D341Med (cell line): ENCODE data around the gene SCNN1B.
A peak's percentile ranks its signal among the peaks of the same experiment; 100 is the strongest.

Experiments used
- DNase-seq: peaks from one replicate; pipeline ENCODE4 v3.0.0; 2012; ENCODE audit warnings: low spot score

Gene SCNN1B

GRCh38 chr16:23407436-23408127 lies 105.5 kb downstream of the SCNN1B start:
- no peak for DNase-seq

DNA sequence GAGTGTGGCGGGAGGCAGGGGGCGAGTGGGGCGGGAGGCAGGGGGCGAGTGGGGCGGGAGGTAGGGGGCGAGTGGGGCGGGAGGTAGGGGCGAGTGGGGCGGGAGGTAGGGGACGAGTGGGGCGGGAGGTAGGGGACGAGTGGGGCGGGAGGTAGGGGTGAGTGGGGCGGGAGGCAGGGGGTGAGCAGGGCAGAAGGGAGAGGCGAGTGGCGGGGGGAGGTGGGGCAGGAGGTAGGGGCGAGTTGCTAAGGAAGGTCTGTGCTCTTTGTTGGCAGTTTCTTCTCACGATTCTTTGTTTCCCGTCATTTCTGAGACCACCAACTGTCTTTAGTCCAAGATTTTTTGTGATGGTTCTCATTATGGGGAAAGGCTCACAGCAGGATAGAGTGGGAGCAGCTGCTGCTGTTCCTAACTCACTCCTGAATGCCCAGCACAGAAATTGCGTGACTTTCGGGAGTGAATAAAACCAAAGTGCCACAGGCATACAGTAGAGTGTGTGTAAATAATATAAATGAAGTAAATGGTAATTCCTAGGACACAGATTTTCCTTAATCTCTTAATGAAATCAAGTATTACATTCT lies 106.2 kb downstream of the SCNN1B start:
- no peak for DNase-seq

- DNase-seq = peak; percentile 79
These were observed 106.8 kb downstream of the SCNN1B start for GRCh38 chr16:23408823-23409298.

GRCh38 chr16:23409522-23409921 lies 107.4 kb downstream of the SCNN1B start:
- no peak for DNase-seq

GRCh38 chr16:23410176-23410575 lies 108.1 kb downstream of the SCNN1B start:
- no peak for DNase-seq

- DNase-seq = no peak
These were observed 112.6 kb downstream of the SCNN1B start for GRCh38 chr16:23414731-23415130.

- no peak for DNase-seq
These were observed 114.7 kb downstream of the SCNN1B start for GRCh38 chr16:23416816-23417215.

- no peak for DNase-seq
These were observed 117.9 kb downstream of the SCNN1B start for GRCh38 chr16:23420011-23420410.

DNA sequence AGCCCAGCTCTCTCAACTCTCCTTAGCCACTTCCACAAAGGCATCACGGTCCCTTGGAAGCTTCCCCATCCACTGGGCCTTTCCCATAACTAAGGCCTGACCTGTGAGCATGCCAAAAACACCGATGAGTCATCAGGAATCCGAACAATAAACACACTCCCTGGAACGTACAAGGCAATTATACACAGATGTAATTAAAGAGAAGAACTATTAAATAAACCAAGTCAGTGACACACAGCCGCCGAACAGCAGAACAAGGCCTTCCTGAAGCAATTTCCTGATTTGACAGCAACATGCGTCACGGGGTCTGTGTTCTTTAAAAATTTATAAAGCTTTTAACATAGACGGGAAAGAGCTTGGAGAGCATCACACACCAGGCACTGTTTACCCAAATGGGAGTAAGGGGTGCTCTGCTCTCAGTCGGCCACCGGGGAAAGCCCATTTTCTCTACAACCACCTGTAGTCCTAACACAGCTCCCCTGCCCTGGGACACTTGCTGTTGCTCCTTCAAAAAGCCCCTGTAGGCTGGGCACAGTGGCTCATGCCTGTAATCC lies 121.5 kb downstream of the SCNN1B start:
- no peak for DNase-seq

DNA sequence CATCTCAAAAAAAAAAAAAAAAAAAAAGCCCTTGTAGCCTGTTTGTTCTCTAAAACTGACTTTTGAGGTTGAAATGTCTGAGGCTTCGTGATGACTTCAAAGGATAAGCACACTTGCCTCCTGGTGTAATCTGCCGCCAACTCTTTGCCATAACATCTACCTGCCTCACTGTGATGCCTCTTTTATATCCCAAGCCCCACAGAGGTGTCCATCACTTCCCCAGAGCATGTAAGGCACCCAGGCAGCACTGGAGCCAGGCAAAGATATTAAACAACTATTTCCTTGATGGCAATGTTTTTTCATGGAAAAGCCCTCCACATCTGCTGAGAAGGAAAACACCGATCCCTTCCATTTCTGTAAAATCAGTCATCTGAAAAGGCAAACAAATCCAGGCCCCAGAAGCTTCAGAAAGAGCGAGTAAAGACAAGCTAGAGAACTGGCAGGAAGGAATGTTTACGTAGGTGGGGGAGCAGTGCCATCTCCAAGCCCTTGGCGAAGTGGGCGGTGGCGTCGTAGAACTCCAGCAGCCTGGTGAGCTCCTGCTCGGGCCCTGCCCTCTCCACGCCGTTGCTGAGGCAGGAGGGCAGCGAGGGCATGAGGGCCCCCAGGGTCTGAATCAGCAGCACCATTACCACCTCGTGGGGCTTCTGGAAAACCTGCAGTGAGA lies 122.3 kb downstream of the SCNN1B start:
- DNase-seq = no peak

DNA sequence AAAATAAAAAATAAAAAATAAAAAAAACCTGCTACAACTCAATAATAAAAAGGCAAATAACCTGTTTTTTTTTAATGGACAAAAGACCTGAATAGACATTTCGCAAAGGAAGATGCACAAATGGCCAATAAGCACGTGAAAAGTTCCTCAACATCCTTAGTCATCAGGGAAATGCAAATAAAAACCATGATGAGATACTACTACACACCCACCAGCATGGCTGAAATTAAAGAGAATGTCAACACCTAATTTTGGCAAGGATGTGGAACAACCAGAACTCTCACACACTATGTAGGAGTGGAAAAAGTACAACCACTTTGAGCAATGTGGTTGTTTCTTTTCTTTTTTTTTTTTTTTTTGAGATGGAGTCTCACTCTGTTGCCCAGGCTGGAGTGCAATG lies 126.2 kb downstream of the SCNN1B start:
- DNase-seq = no peak
